Erythroblast (primary cell): ENCODE measurements around the gene TRAPPC5.

Source experiments
- GATA1 ChIP-seq: IDR thresholded peaks from 2 replicates; pipeline ENCODE4 v1.6.1; 2011; ENCODE audit warnings: low read depth, mild to moderate bottlenecking, control low read depth, low read length, moderate library complexity
- POLR2A ChIP-seq: IDR thresholded peaks from 2 replicates; pipeline ENCODE4 v1.6.1; 2011; ENCODE audit warnings: mild to moderate bottlenecking, low read length

- TF ChIP-seq POLR2A (no peak), GATA1 (no peak)
These were observed 16.9 kb upstream of the TRAPPC5 start for GRCh38 chr19:7663706-7664105.
